HUES48 (cell line): ENCODE results near the gene HARBI1.
A peak's percentile ranks its signal among the peaks of the same experiment; 100 is the strongest.

ENCODE experiments used
- H3K27ac ChIP-seq: one replicate; pipeline ENCODE4 v1.7.0; 2013; ENCODE audit warnings: low read depth, low read length, inconsistent platforms
- H3K27me3 ChIP-seq: 2 replicates; pipeline ENCODE4 v1.6.1; 2013; ENCODE audit warnings: mild to moderate bottlenecking, low read length; ENCODE audit not compliant: control insufficient read depth, insufficient read depth
- H3K36me3 ChIP-seq: 2 replicates; pipeline ENCODE4 v1.6.1; 2013; ENCODE audit warnings: low read length; ENCODE audit not compliant: control insufficient read depth, insufficient read depth
- H3K4me1 ChIP-seq: 2 replicates; pipeline ENCODE4 v1.6.1; 2013; ENCODE audit warnings: mild to moderate bottlenecking, low read length; ENCODE audit not compliant: control insufficient read depth, insufficient read depth
- H3K4me3 ChIP-seq: 2 replicates; pipeline ENCODE4 v1.5.1; 2013; ENCODE audit warnings: mild to moderate bottlenecking, low read depth, low read length
- H3K9ac ChIP-seq: 2 replicates; pipeline ENCODE4 v1.6.1; 2013; ENCODE audit warnings: mild to moderate bottlenecking, low read depth, low read length, moderate library complexity
- H3K9me3 ChIP-seq: 2 replicates; pipeline ENCODE4 v1.6.1; 2013; ENCODE audit warnings: low read length; ENCODE audit not compliant: control insufficient read depth, insufficient read depth

Gene HARBI1

DNA sequence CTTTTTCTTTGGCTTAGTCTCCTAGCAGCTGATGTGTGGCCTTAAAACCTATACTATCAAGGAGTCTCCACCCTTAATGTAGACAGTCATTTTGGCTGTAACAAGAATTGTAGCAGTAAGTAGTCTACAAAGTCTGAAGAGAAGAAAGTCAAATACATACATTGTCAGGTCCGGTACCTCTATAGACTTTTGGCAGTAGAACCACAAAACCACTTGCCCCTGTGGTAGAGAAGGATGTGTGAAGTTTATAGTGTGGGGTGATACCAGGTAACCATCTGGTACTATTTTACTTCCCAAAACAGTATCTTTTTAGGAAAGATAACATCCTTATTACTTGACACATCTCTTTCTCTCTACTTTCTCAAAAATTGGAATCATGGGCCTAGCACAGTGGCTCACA is 15.5 kb upstream of the HARBI1 start:
- H3K4me1 ChIP-seq, result no peaks in the 10 kb centered on the region
- H3K4me3 ChIP-seq, result no peak overlapping the region
- no peaks in the 10 kb centered on the region for H3K9me3 ChIP-seq
- no peaks in the 10 kb centered on the region for H3K27me3 ChIP-seq
- H3K27ac ChIP-seq, result no peak overlapping the region
- H3K36me3 ChIP-seq, result peaks cover 25% of the 10 kb centered on the region
- no peak overlapping the region for H3K9ac ChIP-seq

DNA sequence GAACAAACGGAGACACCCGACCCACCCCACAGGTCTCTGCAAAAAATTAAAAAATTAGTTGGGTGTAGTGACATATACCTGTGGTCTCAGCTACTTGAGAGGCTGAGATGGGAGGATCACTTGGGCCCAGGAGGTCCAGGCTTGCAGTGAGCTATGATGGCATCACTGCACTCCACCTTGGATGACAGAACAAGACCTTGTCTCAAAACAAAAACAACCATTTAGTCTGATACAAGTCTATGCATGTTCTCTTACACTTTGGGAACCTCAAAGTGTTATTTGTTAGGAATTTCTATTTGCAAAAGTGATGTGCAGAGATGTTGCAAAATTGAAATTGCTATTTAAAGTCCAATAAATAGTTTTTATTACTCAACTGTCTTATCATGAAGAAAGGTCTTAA is 14.6 kb upstream of the HARBI1 start:
- no peaks in the 10 kb centered on the region for H3K27me3 ChIP-seq

DNA sequence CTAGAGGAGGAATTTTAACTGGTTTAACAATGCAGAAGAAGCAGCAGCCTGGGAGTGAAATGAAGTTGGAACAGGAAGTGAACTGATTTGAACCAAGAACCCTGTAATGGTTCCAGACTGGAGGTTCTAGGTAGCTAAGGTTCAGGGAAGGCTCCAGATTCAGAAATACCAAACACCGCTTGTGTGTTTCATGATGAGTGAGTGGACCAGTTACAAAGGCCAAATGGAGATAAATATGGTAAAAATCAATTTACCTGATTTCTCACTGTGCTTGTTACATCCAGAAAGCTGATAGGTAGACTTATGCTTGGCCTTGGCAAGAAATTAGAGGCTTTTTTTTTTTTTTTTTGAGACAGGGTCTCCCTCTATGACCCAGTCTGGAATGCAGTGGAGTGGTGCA is 13.2 kb upstream of the HARBI1 start:
- H3K27me3 ChIP-seq, result no peaks in the 10 kb centered on the region
- no peak overlapping the region for H3K9ac ChIP-seq
- H3K27ac ChIP-seq, result no peak overlapping the region
- no peaks in the 10 kb centered on the region for H3K4me1 ChIP-seq
- H3K36me3 ChIP-seq, result peaks cover 31% of the 10 kb centered on the region
- H3K9me3 ChIP-seq, result no peaks in the 10 kb centered on the region
- H3K4me3 ChIP-seq, result no peak overlapping the region

More for the DNA sequence above, 14.6 kb upstream of the HARBI1 start:
- Histone ChIP-seq H3K36me3 (peaks cover 25% of the 10 kb centered on the region), H3K27ac (no peak overlapping the region), H3K4me3 (no peak overlapping the region), H3K9me3 (no peaks in the 10 kb centered on the region), H3K4me1 (no peaks in the 10 kb centered on the region), H3K9ac (no peak overlapping the region)

DNA sequence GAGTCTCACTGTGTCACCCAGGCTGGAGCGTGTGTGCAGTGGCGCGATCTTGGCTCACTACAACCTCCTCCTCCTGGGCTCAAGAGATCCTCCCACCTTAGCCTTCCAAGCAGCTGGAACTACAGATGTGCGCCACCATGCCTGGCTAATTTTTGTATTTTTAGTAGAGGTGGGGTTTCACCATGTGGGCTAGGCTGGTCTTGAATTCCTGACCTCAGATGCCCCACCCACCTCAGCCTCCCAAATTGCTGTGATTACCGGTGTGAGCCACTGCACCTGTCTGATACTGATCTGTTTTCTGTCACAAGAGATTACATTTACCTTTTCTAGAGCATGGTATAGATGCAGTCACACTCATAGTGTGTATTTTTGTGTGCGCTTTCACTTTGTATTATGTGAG is 11.9 kb upstream of the HARBI1 start:
- Histone ChIP-seq H3K27me3 (no peaks in the 10 kb centered on the region), H3K27ac (no peak overlapping the region), H3K9ac (no peak overlapping the region), H3K36me3 (peaks cover 38% of the 10 kb centered on the region), H3K9me3 (no peaks in the 10 kb centered on the region), H3K4me3 (no peak overlapping the region), H3K4me1 (no peaks in the 10 kb centered on the region)

DNA sequence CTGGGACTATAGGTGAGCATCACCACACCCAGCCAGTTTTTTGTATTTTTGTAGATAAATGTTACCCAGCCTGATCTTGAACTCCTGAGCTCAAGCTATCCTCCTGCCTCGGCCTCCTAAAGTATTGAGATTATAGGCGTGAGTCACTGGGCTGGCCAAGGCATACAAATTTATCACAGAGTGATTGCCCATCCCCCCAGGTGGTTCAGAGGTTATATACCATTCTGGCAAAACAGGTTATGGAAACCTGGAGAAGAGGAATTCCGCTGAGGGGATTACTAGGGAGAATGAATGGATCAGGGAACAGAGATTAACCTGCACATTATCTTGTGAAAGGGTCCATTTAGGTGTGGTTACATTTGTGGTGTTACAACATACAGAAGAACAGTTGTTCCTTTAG is 8.4 kb upstream of the HARBI1 start:
- Histone ChIP-seq H3K9me3 (no peaks in the 10 kb centered on the region), H3K9ac (no peak overlapping the region), H3K4me1 (no peaks in the 10 kb centered on the region), H3K36me3 (peaks cover 28% of the 10 kb centered on the region), H3K4me3 (no peak overlapping the region), H3K27ac (no peak overlapping the region), H3K27me3 (no peaks in the 10 kb centered on the region)

DNA sequence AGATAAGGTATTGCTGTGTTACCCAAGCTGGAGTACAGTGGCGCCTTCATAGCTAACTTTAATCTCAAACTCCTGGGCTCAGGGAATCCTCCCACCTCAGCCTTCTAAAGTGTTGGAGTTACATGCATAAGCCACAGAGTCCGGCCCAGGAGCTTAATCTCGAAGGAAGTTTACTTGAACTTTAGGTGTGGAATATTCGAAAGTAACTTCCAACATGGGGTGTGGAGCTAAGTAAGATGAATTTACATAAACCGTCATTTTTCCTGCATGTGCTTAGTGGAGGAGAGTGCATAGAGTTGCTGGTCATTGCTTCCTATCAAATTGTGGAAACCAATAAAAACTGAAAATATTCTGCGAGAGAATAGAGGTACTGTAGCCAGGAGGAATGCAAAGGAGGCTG is 1.8 kb upstream of the HARBI1 start:
- H3K36me3 ChIP-seq, result peaks cover 9% of the 10 kb centered on the region; the same call in 1 of the 2 replicates
- H3K27ac ChIP-seq, result no peak overlapping the region
- no peaks in the 10 kb centered on the region for H3K9me3 ChIP-seq
- H3K27me3 ChIP-seq, result no peaks in the 10 kb centered on the region
- H3K9ac ChIP-seq, result no peak overlapping the region
- peak overlapping the region; percentile 93 for H3K4me3 ChIP-seq
- peaks cover 10% of the 10 kb centered on the region for H3K4me1 ChIP-seq

DNA sequence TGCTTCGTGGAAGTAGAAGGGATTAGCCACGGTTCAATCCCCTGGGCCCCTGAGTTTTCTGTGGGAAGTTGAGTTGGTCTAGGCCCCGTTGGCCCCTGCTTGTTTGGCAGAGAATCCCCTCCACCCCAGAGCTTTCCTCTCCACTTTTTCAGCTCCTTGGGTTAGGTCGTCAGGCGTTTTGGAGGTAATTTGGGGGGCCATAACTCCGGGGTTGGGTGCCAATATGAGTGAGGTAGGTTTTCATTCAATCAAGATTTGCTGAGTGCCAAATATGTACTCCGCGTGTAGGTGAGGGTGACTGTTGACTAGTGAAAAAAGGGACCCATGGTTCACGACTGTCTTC is 916 bp upstream of the HARBI1 start:
- Histone ChIP-seq H3K27ac (peak overlapping the region; percentile 98), H3K9me3 (no peaks in the 10 kb centered on the region), H3K9ac (peak overlapping the region; percentile 98), H3K4me3 (peak overlapping the region; percentile 93), H3K4me1 (peaks cover 10% of the 10 kb centered on the region), H3K36me3 (peaks cover 9% of the 10 kb centered on the region; the same call in 1 of the 2 replicates), H3K27me3 (no peaks in the 10 kb centered on the region)

DNA sequence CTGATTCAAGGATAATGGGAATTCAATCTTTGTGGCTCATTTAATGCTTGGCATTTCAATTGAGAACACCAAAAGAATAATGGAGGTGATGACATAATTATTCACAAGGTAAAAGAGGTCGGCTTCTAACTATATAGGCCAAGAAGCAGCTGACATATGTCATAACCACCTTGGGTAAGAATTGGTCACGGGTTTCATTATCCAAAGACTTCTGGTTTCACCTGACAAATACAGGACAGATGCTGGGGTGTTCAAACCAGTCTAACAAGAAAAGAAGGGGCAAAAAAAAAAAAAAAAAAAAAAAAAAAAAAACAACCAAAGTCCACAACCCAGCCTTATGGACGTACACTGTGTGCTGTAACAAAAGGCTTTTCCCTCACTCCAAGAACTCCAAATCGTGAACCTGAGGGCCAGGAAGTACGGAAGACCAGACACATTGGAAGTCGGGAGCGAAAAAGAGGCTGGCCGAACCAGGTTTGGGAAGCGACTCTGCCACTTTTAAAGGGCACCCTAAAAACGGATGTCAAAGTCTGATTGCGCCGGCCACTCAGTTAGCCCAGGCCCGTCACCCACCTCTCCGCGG is 385 bp downstream of the HARBI1 start:
- Histone ChIP-seq H3K4me1 (peaks cover 10% of the 10 kb centered on the region), H3K9ac (peak overlapping the region; percentile 98), H3K27ac (peak overlapping the region; percentile 98), H3K36me3 (peaks cover 2% of the 10 kb centered on the region; the same call in 1 of the 2 replicates), H3K4me3 (peak overlapping the region; percentile 93), H3K27me3 (no peaks in the 10 kb centered on the region), H3K9me3 (no peaks in the 10 kb centered on the region)

DNA sequence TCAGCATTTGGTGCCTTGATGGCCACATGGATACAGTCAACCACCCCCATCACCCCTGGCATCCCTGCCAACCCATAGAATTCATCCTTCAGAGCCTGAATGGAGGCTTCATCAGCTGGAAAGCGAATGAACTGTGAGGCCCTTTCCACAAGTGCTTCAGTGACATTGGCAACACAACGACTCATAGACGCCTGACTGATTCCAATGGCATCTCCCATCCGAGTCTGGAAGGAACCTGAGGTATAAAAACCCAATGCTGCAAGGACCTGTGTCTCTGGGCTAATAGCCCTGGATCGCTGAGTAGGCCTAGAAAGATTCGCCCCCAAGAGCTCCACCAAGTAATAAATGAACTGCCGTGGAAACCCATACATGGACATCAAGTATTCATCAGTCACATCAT is 1.3 kb downstream of the HARBI1 start:
- no peak overlapping the region for H3K9ac ChIP-seq
- no peaks in the 10 kb centered on the region for H3K36me3 ChIP-seq
- H3K4me1 ChIP-seq, result peaks cover 10% of the 10 kb centered on the region
- H3K9me3 ChIP-seq, result no peaks in the 10 kb centered on the region
- H3K4me3 ChIP-seq, result 0 out of 2 replicates have a peak overlapping the region, but pooled peaks have one; percentile 93
- no peak overlapping the region for H3K27ac ChIP-seq
- H3K27me3 ChIP-seq, result no peaks in the 10 kb centered on the region

DNA sequence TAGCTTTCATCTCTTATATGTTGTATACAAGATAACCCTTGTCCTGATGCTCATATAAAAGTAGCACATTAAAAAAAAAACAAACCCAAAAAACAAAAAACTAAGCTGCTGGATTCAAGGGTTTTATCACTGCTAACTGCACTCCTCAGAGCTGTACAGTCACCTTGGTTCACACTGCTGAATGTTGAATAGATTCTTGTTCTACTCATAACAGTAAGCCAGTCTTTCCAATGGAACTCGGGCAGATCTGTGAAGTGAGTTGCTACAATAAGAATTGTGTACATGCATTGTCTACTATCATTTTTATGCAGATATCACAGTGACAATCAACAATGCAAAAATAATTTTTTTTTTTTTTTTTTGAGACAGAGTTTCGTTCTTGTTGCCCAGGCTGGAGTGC is 4.7 kb downstream of the HARBI1 start:
- H3K27ac ChIP-seq, result no peak overlapping the region
- no peaks in the 10 kb centered on the region for H3K36me3 ChIP-seq
- no peaks in the 10 kb centered on the region for H3K27me3 ChIP-seq
- H3K4me1 ChIP-seq, result 0 out of 2 replicates have a peak, but pooled peaks cover 3% of the 10 kb centered on the region
- no peaks in the 10 kb centered on the region for H3K9me3 ChIP-seq
- H3K9ac ChIP-seq, result no peak overlapping the region
- no peak overlapping the region for H3K4me3 ChIP-seq

DNA sequence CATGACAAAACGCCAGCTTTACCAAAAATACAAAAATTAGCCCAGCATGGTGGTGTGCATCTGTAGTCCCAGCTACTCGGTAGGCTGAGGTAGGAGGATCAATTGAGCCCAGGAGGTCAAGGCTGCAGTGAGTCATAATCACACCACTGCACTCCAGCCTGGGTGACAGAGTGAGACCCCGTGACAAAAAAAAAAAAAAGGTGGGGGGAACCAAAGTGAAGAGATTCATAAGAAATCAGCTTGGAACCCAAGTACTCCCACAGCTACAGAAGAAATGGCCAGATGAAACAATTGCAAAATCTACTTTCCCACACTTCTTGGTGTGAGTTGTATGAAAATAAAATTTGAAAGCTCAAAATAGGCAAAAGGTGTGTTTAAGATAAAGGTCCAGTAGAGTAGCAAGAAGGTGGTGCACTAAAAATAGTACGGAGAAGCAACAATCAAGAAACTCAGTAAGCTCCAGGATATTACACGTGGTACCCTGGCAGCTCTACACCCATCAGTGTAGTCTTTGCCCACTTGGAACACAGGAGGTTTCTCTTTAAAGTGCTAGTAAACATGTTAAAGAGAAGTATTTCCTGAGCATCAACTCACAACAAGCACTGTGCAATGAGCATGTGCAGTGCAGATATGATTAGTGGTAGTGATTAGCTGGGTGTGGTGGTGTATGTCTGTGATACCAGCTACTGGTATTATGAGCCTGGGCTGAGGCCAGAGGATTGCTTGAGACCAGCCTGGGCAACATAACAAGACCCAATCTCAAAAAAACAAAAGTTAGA is 5.3 kb downstream of the HARBI1 start:
- no peaks in the 10 kb centered on the region for H3K27me3 ChIP-seq
- no peaks in the 10 kb centered on the region for H3K9me3 ChIP-seq
- 0 out of 2 replicates have a peak, but pooled peaks cover 3% of the 10 kb centered on the region for H3K4me1 ChIP-seq
- H3K9ac ChIP-seq, result no peak overlapping the region
- H3K4me3 ChIP-seq, result no peak overlapping the region
- H3K36me3 ChIP-seq, result no peaks in the 10 kb centered on the region
- H3K27ac ChIP-seq, result no peak overlapping the region
